ENCODE measurements around the gene C3orf80.
"Not testable (repeated sequence)": the region's sequence is repeated elsewhere in the genome, so short reads cannot be mapped to it uniquely, and the experiment has no call there.

The C3orf80 gene

DNA sequence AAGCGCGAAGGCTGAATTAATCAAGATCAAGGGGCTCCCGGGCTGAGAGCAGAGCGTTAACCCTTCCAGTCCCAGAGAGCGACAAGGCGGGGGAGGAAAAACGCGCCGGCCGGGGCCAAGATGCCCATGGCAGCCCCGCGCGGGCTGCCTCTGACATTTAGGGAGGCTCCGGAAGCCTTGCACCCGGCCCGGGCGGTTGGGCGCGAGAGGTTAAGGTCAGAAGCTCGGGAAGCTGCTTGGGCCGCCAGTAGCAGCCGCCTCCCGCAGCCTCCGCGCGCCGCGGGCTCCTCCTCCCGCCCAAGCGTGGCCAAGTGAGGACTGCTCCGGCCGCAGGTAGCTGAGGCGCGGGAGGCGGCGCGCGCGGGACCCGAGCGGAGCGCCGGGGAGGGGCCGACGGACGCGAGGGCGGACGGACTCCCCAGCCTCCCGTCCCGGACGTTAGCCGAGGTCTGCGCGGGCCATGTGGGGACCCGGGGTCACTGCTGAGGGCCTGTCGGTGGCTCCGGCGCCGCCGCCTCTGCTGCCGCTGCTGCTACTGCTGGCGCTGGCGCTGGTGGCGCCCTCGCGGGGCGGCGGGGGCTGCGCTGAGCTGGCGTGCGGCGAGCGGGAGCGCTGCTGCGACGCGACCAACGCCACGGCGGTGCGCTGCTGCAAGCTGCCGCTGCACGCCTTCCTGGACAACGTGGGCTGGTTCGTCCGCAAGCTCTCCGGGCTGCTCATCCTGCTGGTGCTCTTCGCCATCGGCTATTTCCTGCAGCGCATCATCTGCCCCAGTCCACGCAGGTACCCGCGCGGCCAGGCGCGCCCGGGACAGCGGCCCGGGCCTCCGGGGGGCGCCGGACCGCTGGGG is at the start of gene C3orf80:
C3orf80 (plus strand) TSS at position 247 of the 850 bp plus-strand sequence; CDS start at position 461, 214 bp downstream.
- DNase-seq = no peak

- no peak for DNase-seq
Observed at GRCh38 chr3:160176923-160177322, 48.3 kb upstream of the C3orf80 start.

- DNase-seq = not testable (repeated sequence)
Observed at GRCh38 chr3:160178661-160179060, 46.6 kb upstream of the C3orf80 start.

GRCh38 chr3:160179403-160179802 is 45.8 kb upstream of the C3orf80 start:
- DNase-seq = not testable (repeated sequence)

DNA sequence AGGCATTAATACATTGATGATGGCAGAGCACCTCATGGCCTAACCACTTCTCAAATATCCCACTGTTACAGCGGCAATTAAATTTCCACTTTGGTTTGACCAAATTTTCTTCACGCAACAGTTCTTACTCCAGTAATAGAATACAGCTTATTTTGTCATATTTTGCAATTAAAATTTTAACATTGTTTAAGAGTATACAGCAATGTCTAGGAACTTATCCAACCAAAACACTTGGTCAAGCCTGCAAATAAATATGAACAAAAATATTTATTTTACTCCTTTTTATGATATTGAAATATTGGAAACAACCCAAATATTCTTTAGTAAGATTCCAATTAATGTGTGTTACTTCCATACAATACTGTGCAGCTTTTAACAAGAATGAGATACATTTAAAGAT is 45.3 kb upstream of the C3orf80 start:
- DNase-seq = no peak

DNA sequence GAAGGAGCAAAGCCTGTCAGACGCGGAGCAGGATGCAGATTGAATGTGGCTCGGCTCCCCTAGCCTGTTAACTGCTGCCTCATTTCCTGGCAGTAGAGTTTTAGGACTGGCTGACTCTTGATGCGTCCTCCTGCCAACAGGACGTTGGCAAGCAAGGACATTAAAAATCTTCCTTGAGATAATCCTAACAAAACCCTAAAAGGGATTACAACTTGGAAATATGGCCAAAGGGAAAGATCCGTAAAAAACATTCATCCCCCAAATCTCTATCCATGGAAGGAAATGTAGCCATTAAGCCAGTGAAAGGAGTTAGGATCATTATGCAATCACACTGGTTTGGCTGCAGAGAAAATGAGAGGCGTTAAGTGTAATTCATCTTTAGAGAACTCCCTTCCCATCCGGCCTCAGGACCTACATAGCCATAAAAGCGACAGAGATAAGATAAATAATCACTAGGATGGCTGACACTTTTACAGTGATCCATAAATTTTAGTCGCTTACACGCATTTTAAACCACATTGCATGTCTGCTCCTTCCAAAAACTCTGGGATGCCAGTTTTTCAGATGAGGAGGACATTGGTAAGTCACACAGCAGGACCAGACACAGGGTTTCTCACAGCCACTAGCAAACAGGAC is 44.5 kb upstream of the C3orf80 start:
- DNase-seq = no peak

- DNase-seq = no peak
Observed at GRCh38 chr3:160183345-160184076, 41.7 kb upstream of the C3orf80 start.

GRCh38 chr3:160184655-160185054 is 40.6 kb upstream of the C3orf80 start:
- DNase-seq = no peak

GRCh38 chr3:160185751-160186150 is 39.5 kb upstream of the C3orf80 start:
- DNase-seq = no peak

GRCh38 chr3:160187288-160187687 is 37.9 kb upstream of the C3orf80 start:
- DNase-seq = no peak

DNA sequence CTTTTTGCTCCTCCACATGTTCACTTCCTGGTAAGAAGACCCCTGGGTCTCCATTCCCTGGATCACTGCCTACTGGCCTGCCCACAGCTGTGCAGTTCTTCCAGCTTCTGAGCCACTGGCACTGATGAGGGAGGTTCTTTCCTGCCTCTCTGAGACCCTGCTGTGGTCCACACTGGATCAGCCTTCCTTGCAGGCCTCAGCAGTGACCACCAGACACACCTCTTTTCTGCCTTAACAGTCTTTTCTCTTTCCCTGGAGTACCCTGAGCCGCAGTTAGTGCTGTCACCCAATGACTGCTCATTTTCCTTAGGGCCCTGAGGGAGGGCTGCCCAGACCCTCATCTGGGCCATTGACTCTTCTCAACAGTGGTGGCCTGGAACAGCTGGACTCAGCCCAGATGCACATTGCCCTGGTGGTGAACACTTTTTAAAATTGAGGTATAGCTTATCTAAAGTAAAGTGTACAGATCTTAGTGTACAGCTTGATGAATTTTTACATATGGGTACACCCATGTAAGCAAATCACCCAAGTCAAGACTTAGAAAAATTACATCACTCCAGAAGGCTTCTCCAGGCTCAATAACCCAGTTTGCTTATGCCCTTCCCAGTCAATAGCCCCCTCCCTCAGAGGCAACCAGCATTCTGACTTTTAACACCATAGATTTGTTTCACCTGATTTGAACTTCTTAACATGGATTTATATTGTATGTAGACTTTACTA is 32.8 kb upstream of the C3orf80 start:
- no peak for DNase-seq

DNA sequence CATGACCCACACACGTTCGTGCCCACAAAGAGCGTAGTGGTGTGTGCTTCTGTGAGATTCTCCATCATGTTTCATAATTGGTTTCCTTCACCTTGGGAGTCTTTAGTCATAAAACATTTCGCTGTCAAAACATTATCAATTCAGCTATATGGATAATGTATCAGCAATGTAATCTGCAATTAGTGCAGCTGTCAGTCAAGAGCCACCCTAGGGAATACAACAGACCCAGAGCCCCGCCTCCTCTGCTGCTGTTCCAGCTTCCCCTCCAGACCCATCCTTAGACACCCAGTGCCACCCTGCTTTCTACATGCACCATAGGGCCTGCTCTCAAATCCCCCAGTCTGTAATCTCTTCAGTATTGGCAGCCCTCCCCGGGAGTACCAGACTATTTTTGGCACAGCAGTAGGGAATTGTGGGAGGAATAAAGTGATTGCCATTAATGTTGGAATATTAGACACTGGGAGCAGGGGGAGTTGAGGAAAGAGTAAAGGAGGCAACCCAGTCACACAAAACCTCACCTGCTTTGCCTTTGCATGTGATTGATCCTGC is 31.5 kb upstream of the C3orf80 start:
- DNase-seq = no peak

- DNase-seq = no peak
Observed at GRCh38 chr3:160194438-160194837, 30.8 kb upstream of the C3orf80 start.

DNA sequence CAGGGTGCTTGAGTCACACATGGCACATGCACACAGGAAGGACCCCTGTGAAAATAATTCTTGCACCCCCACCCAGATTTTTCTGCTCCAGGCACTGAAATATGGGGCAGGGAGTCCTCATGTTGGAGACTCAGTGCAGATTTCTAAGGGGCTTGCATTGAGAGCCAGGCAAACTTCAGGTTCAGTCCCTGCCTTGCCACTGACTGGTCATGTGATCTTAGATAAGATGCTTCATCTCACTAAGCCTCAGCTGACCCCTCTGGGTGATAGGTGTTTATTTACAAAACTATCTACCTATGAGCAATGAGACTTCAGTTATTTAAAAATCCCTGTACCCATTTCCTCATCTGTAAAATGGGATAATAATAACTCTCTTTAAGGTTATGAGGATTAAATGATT is 30.1 kb upstream of the C3orf80 start:
- DNase-seq = no peak

DNA sequence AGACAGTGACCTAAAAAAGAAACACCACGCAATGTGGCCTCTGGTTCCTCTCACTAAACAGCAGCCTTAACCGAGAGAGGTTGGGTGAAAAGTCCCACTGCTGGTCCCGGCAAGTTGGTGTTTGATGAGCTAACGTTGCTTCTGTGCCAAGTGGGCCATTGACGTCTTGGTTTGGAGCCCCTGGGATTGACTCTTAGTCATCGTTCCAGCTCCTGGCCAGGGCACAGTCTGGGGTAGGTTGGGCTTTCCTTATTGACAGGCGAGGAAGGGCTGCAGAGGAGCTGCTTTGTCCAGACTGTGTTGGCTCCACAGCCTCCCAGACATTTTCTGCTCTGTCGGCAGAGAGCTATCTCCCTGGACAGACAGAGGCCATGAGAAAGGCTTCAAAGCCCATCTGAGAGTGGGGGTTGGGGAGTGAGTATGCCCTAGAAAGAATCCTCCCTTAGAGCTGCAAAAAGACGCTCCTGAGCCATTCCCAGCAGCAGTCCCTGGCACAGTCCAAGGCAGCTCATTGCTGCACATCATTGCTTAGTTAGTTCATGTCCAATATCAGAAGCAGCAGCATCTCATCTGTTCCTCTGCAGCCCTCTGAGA is 28.6 kb upstream of the C3orf80 start:
- no peak for DNase-seq

GRCh38 chr3:160199108-160199507 is 26.1 kb upstream of the C3orf80 start:
- DNase-seq = no peak

GRCh38 chr3:160200353-160200752 is 24.9 kb upstream of the C3orf80 start:
- peak; percentile 70 for DNase-seq

- not testable (repeated sequence) for DNase-seq
Observed at GRCh38 chr3:160204396-160205011, 20.7 kb upstream of the C3orf80 start.

DNA sequence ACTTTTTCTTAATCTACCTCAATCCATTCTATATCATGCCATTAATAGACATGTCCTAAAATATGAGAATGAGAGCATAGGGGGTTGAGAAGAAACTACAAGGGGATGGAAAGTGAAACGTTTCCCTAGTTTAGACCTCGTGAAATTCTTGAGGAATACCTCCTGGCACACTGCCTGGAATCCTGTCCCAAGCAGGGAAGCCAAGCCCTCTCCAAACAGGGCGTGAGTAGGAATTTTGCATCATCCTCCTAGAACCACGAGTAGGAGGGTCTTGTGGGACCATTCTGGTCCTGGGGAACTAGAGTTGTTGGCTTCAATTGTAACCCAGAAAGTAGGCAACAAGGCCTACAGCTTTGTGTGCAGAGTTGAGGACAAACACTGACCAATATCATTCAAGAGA is 19.6 kb upstream of the C3orf80 start:
- DNase-seq = no peak

DNA sequence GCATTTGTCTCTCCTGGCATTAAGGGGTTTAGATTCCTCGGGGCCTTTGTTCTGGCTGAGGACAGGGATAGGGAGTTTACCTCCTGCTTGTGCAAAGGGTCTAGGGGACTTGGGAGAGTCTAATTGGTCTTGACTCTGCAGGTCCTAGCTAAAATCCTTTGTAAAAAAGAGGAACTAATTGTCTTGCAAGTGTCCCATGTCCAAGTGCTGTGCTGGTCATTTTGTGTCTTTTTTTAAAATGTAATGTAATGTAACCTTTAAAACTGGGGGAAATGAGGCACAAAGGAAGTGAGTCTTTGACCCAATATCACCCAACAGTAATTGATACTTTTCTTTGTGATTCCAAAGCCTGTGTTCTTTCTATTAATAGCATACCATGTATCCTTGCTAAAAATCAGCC is 14.9 kb upstream of the C3orf80 start:
- DNase-seq = no peak

- DNase-seq = no peak
Observed at GRCh38 chr3:160210799-160211221, 14.4 kb upstream of the C3orf80 start.

- no peak for DNase-seq
Observed at GRCh38 chr3:160213191-160213590, 12.0 kb upstream of the C3orf80 start.

Measured in NCI-H748 treated with DMSO at 0.1 percent for 48 hours (cell line).